Tibial nerve (tissue), 4 donors: ENCODE data around the gene RNASEL. TPM values are rescaled to one million over a fixed set of nuclear protein-coding genes. Genes with fewer than 3 reads are reported as not detected.
A peak's percentile ranks its signal among the peaks of the same experiment; 100 is the strongest.

Source experiments
- DNase-seq, 2 donors: peaks; one replicate each; pipeline ENCODE4 v3.0.0-alpha.2; 2019; ENCODE audit warnings: low spot score in 2 of 2
- H3K27ac ChIP-seq, 4 donors: fragments of 200-600 bp; sonication (generic) in 3 of 4; one replicate each; pipeline ENCODE4 v1.5.1; 2017 to 2019; ENCODE audit warnings: mild to moderate bottlenecking in 1 of 4
- H3K27me3 ChIP-seq, 2 donors: fragments of 200-600 bp; sonication (generic) in 1 of 2; one replicate each; pipeline versions ENCODE4 v1.5.1 to v1.6.0; 2017 to 2019
- H3K36me3 ChIP-seq, 3 donors: fragments of 200-600 bp; sonication (generic); one replicate each; pipeline ENCODE4 v1.5.1; 2018 to 2019
- H3K4me1 ChIP-seq, 4 donors: fragments of 200-600 bp; sonication (generic) in 3 of 4; one replicate each; pipeline ENCODE4 v1.5.1; 2017 to 2019
- H3K4me3 ChIP-seq, 4 donors: fragments of 200-600 bp; sonication (generic) in 3 of 4; one replicate each; pipeline ENCODE4 v1.5.1; 2017 to 2019; ENCODE audit warnings: mild to moderate bottlenecking in 1 of 4, moderate library complexity in 1 of 4
- H3K9me3 ChIP-seq, 4 donors: fragments of 200-600 bp; sonication (generic) in 3 of 4; one replicate each; pipeline ENCODE4 v1.5.1; 2017 to 2019
- CTCF ChIP-seq, 5 experiments: fragments of 200-600 bp in 3 of 5; fragments of 450-650 bp in 2 of 5; sonication (generic) in 3 of 5; IDR thresholded peaks; one replicate each; pipeline ENCODE4 v1.5.1; 2016 to 2019; ENCODE audit warnings: antibody characterized with exemption in 5 of 5, mild to moderate bottlenecking in 3 of 5, moderate library complexity in 2 of 5
- EP300 ChIP-seq, 2 donors: sonication (generic); formaldehyde crosslinking; IDR thresholded peaks; one replicate each; pipeline ENCODE4 v1.6.1; 2017; ENCODE audit warnings: antibody characterized with exemption in 2 of 2, mild to moderate bottlenecking in 1 of 2
- POLR2A ChIP-seq, 2 donors: fragments of 450-650 bp; IDR thresholded peaks; one replicate each; pipeline ENCODE4 v1.6.1; 2017; ENCODE audit warnings: antibody characterized with exemption in 2 of 2, mild to moderate bottlenecking in 2 of 2, moderate library complexity in 2 of 2
- WGBS, 2 donors: methylation state at CpG; one replicate each; pipeline ENCODE4 v1.1.5; 2018; 5-methylcytosine and 5-hydroxymethylcytosine counted together
- total RNA-seq, 4 donors: library from RNA; depleted of rRNA; stranded (reverse); fragments of >200 nt; gene quantifications; one replicate each; pipeline ENCODE4 v1.1.0, GENCODE V29; 2016

Gene RNASEL
- total RNA-seq, 4 donors from 2014 or later, result 7.3 to 9.8 (median 8.8) TPM

DNA sequence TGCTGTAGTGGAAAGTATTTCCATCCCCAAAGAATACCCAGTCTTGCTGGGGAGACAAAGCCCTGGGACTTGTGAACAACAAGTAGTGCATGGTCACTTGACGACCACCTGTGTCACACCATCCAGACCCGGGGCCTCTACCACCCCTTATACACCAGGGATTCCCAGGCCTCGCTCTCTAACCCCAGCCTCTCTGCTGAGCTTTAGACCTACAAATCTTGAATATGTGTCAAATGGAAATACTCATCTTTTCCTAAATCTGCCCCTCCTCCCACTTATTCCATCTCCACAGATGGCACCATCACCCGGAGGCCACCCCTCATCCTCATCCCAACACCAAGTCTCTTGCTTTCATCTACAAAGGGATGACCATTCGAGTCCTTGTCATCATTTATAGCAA is 875 bp upstream of the RNASEL start:
- Histone ChIP-seq H3K27ac (peak overlapping the region in 1 of 4 donors; percentile 97), H3K4me3 (no peak overlapping the region), H3K27me3 (no peaks in the 10 kb centered on the region), H3K9me3 (no peaks in the 10 kb centered on the region), H3K4me1 (peaks cover 0 to 19% (median 3%) of the 10 kb centered on the region in 4 donors), H3K36me3 (peaks cover 0 to 13% (median 0%) of the 10 kb centered on the region in 3 donors)
- 91 to 95% methylated on average over 5 of the region's 5 CpGs for WGBS, 2 donors
- TF ChIP-seq POLR2A (IDR thresholded peaks at IDR 0.05) (no peak), EP300 (IDR thresholded peaks at IDR 0.05) (no peak), CTCF (IDR thresholded peaks at IDR 0.05) (no peak)
- no peak for DNase-seq

DNA sequence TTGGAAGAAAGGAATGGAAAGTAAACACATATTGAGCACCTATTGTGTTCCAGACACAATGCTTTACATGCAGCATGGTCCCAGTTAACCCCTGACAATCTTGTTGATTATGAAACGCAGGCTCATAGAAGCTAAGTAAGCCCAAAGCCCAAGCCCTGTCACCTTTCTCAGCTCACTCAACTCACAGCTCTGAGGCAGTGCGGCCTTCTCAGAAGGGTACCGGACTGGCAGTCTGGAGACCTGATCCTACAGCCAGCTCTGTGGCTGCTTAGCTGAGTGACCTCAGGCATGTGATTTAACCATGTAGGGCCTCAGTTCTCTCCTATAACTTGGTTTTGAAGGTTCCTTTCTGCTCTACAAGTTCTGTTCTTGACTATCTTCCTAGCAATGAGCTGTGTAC is 464 bp upstream of the RNASEL start:
- Histone ChIP-seq H3K4me1 (peaks cover 0 to 23% (median 4%) of the 10 kb centered on the region in 4 donors), H3K27me3 (no peaks in the 10 kb centered on the region), H3K4me3 (peak overlapping the region in 2 of 4 donors; percentile 79 to 88), H3K27ac (peak overlapping the region in 3 of 4 donors; percentile 69 to 97 (median 97)), H3K36me3 (peaks cover 0 to 13% (median 0%) of the 10 kb centered on the region in 3 donors), H3K9me3 (no peaks in the 10 kb centered on the region)
- WGBS, 2 donors, result 81 to 89% methylated on average over 3 of the region's 3 CpGs
- DNase-seq, result no peak
- TF ChIP-seq CTCF (IDR thresholded peaks at IDR 0.05), result no peak

- 51 to 52% methylated on average over 4 of the region's 4 CpGs for WGBS, 2 donors
- peaks cover 0 to 34% (median 7%) of the 10 kb centered on the region in 4 donors for H3K4me1 ChIP-seq
- H3K27ac ChIP-seq, result peak overlapping the region; percentile 69 to 97 (median 96)
- H3K27me3 ChIP-seq, result no peaks in the 10 kb centered on the region
- H3K36me3 ChIP-seq, result peaks cover 0 to 25% (median 0%) of the 10 kb centered on the region in 3 donors
- H3K9me3 ChIP-seq, result no peaks in the 10 kb centered on the region
- H3K4me3 ChIP-seq, result peak overlapping the region; percentile 47 to 88 (median 68)
- TF ChIP-seq EP300 (IDR thresholded peaks at IDR 0.05) (no peak), POLR2A (IDR thresholded peaks at IDR 0.05) (no peak), CTCF (IDR thresholded peaks at IDR 0.05) (no peak)
- DNase-seq, result no peak
These were observed 1.2 kb downstream of the RNASEL start for GRCh38 chr1:182587666-182588499.

DNA sequence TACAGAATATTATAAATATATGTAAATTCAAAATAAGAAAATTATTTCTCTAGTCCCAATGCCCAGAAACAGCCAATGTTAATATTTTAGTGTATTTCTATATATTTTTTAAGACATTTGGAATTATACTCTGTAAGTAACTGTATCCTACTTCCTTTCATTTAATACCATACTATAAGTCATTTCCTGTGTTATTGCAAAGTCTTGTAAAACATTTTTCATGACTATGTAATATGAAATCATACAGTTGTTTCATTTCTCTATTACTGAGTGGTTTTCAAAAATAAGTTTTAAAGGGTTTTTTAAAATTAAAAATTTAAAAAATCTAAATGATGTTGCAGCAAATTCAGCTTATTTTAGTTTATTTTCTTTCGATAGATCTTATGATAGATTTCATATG is 2.0 kb downstream of the RNASEL start:
- no peak overlapping the region for H3K27ac ChIP-seq
- no peak for DNase-seq
- 0% methylated on average over 1 of the region's 1 CpG for WGBS, 2 donors
- H3K4me3 ChIP-seq, result no peak overlapping the region
- H3K4me1 ChIP-seq, result peaks cover 0 to 38% (median 7%) of the 10 kb centered on the region in 4 donors
- H3K36me3 ChIP-seq, result peaks cover 0 to 32% (median 5%) of the 10 kb centered on the region in 3 donors
- TF ChIP-seq CTCF (IDR thresholded peaks at IDR 0.05), result no peak
- TF ChIP-seq POLR2A (IDR thresholded peaks at IDR 0.05), result no peak
- TF ChIP-seq EP300 (IDR thresholded peaks at IDR 0.05), result no peak
- H3K27me3 ChIP-seq, result no peaks in the 10 kb centered on the region
- H3K9me3 ChIP-seq, result no peaks in the 10 kb centered on the region

DNA sequence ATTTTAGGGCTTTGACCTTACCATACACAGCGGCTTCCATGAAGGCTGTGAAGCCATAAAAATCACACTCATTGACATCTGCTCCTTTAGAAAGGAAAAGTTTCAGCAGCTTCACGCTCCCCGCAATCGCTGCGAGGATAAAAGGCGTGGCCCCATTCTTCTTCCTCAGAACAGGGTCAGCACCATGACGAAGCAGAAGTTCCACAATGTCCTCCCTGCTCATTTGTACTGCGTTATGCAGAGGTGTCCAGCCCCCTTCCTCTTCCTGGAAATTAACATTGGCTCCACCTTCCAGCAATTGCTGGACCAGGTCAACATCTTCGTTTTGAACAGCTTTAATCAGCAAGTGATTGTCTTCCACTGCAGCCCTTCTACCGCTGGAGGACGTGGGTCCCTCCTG is 2.7 kb downstream of the RNASEL start:
- no peak for DNase-seq
- no peaks in the 10 kb centered on the region for H3K9me3 ChIP-seq
- H3K36me3 ChIP-seq, result peaks cover 0 to 40% (median 5%) of the 10 kb centered on the region in 3 donors
- no peak overlapping the region for H3K4me3 ChIP-seq
- no peak overlapping the region for H3K27ac ChIP-seq
- WGBS, 2 donors, result 91 to 95% methylated on average over 11 of the region's 11 CpGs
- H3K4me1 ChIP-seq, result peaks cover 0 to 38% (median 7%) of the 10 kb centered on the region in 4 donors
- H3K27me3 ChIP-seq, result no peaks in the 10 kb centered on the region
- TF ChIP-seq CTCF (IDR thresholded peaks at IDR 0.05), result no peak
- no peak for TF ChIP-seq POLR2A (IDR thresholded peaks at IDR 0.05)
- no peak for TF ChIP-seq EP300 (IDR thresholded peaks at IDR 0.05)
